H9 (cell line): ENCODE data around the gene DPH1. TPM values are rescaled to one million over a fixed set of nuclear protein-coding genes. Genes with fewer than 3 reads are reported as not detected.

ENCODE experiments used
- DNase-seq: peaks from one replicate; pipeline ENCODE4 v3.0.0-alpha.2; 2017
- H2AFZ ChIP-seq: one replicate; pipeline ENCODE4 v1.6.1; 2013; ENCODE audit warnings: mild to moderate bottlenecking, low read length, control low read depth, moderate library complexity
- H2AK5ac ChIP-seq: 2 replicates; pipeline ENCODE4 v1.6.1; 2013; ENCODE audit warnings: low read length, control low read depth, mixed read lengths; ENCODE audit not compliant: insufficient read length
- H2BK120ac ChIP-seq: one replicate; pipeline ENCODE4 v1.6.1; 2013; ENCODE audit warnings: low read depth, mild to moderate bottlenecking, low read length, control low read depth, inconsistent platforms; ENCODE audit not compliant: poor library complexity, severe bottlenecking
- H2BK12ac ChIP-seq: 2 replicates; pipeline ENCODE4 v1.6.1; 2013; ENCODE audit warnings: low read length, control low read depth, mixed read lengths, low read depth; ENCODE audit not compliant: insufficient read length
- H2BK15ac ChIP-seq: 2 replicates; pipeline ENCODE4 v1.6.1; 2013; ENCODE audit warnings: low read depth, low read length, control low read depth
- H2BK20ac ChIP-seq: one replicate; pipeline ENCODE4 v1.6.1; 2013; ENCODE audit warnings: low read depth, mild to moderate bottlenecking, low read length, control low read depth, inconsistent platforms; ENCODE audit not compliant: poor library complexity, severe bottlenecking
- H2BK5ac ChIP-seq: 2 replicates; pipeline ENCODE4 v1.6.1; 2013; ENCODE audit warnings: low read length, control low read depth, mixed read lengths; ENCODE audit not compliant: insufficient read length
- H3K14ac ChIP-seq: 2 replicates; pipeline ENCODE4 v1.6.1; 2013; ENCODE audit warnings: low read length, control low read depth; ENCODE audit not compliant: insufficient read depth
- H3K18ac ChIP-seq: 2 replicates; pipeline ENCODE4 v1.6.1; 2013; ENCODE audit warnings: low read depth, mild to moderate bottlenecking, mixed read lengths, low read length, control low read depth; ENCODE audit not compliant: insufficient read length
- H3K23ac ChIP-seq: 2 replicates; pipeline ENCODE4 v1.6.1; 2013; ENCODE audit warnings: low read length, control low read depth, mixed read lengths, low read depth; ENCODE audit not compliant: insufficient read length
- H3K23me2 ChIP-seq: 2 replicates; pipeline ENCODE4 v1.6.1; 2013; ENCODE audit warnings: low read depth, mild to moderate bottlenecking, mixed read lengths, low read length, control low read depth; ENCODE audit not compliant: insufficient read length, poor library complexity, severe bottlenecking
- H3K27ac ChIP-seq: 2 replicates; pipeline ENCODE4 v1.5.1; 2013; ENCODE audit warnings: low read length, control low read depth, mixed read lengths, low read depth; ENCODE audit not compliant: insufficient read length
- H3K27me3 ChIP-seq: 2 replicates; pipeline ENCODE4 v1.6.1; 2013; ENCODE audit warnings: low read length, control low read depth, inconsistent platforms; ENCODE audit not compliant: insufficient read depth
- H3K4ac ChIP-seq: 2 replicates; pipeline ENCODE4 v1.6.1; 2013; ENCODE audit warnings: low read depth, mild to moderate bottlenecking, control low read depth, inconsistent platforms, low read length, moderate library complexity
- H3K4me1 ChIP-seq: 2 replicates; pipeline ENCODE4 v1.6.1; 2013; ENCODE audit warnings: low read length, control low read depth, inconsistent platforms; ENCODE audit not compliant: insufficient read depth
- H3K4me2 ChIP-seq: 2 replicates; pipeline ENCODE4 v1.6.1; 2013; ENCODE audit warnings: low read length, control low read depth, mixed read lengths; ENCODE audit not compliant: insufficient read length, insufficient read depth
- H3K56ac ChIP-seq: 2 replicates; pipeline ENCODE4 v1.6.1; 2013; ENCODE audit warnings: low read depth, mild to moderate bottlenecking, mixed read lengths, low read length, control low read depth; ENCODE audit not compliant: insufficient read length
- H3K79me1 ChIP-seq: 2 replicates; pipeline ENCODE4 v1.6.1; 2013; ENCODE audit warnings: low read depth, mild to moderate bottlenecking, moderate library complexity, low read length, control low read depth, inconsistent platforms; ENCODE audit not compliant: insufficient read depth, poor library complexity, severe bottlenecking
- H3K79me2 ChIP-seq: 2 replicates; pipeline ENCODE4 v1.6.1; 2013; ENCODE audit warnings: low read length, control low read depth, inconsistent platforms; ENCODE audit not compliant: insufficient read depth
- H3K9ac ChIP-seq: 2 replicates; pipeline ENCODE4 v1.6.1; 2013; ENCODE audit warnings: low read length, control low read depth, mixed read lengths; ENCODE audit not compliant: insufficient read length; ENCODE audit errors: extremely low read depth
- H3K9me3 ChIP-seq: one replicate; pipeline ENCODE4 v1.6.1; 2013; ENCODE audit warnings: low read depth, low read length, inconsistent platforms; ENCODE audit not compliant: control insufficient read depth
- H3T11ph ChIP-seq: one replicate; pipeline ENCODE4 v1.6.1; 2013; ENCODE audit warnings: mild to moderate bottlenecking, low read length, control low read depth, inconsistent platforms
- H4K20me1 ChIP-seq: one replicate; pipeline ENCODE4 v1.6.1; 2013; ENCODE audit not compliant: control insufficient read depth, insufficient read length, insufficient read depth
- H4K5ac ChIP-seq: 2 replicates; pipeline ENCODE4 v1.6.1; 2013; ENCODE audit warnings: low read depth, mild to moderate bottlenecking, mixed read lengths, low read length, control low read depth; ENCODE audit not compliant: insufficient read length
- H4K8ac ChIP-seq: replicated peaks from 2 replicates; pipeline ENCODE4 v1.6.1; 2013; ENCODE audit warnings: low read length, control low read depth, mixed read lengths, low read depth; ENCODE audit not compliant: insufficient read length
- H4K91ac ChIP-seq: 2 replicates; pipeline ENCODE4 v1.6.1; 2013; ENCODE audit warnings: low read depth, mild to moderate bottlenecking, moderate library complexity, mixed read lengths, low read length, control low read depth; ENCODE audit not compliant: insufficient read length
- H3K27ac Mint-ChIP-seq, 3 experiments: 2 replicates in 2 of 3; 3 replicates in 1 of 3; pipeline ENCODE4 v1.8.0; 2020 to 2021; ENCODE audit warnings: mixed read lengths in 3 of 3, mild to moderate bottlenecking in 1 of 3, moderate library complexity in 1 of 3
- H3K27me3 Mint-ChIP-seq: 2 replicates; pipeline ENCODE4 v1.8.0; 2021; ENCODE audit warnings: low read depth, mild to moderate bottlenecking, moderate library complexity, mixed read lengths
- H3K36me3 Mint-ChIP-seq, 3 experiments: 2 replicates in 2 of 3; 3 replicates in 1 of 3; pipeline ENCODE4 v1.8.0; 2020 to 2021; ENCODE audit warnings: low read depth in 3 of 3, mixed read lengths in 3 of 3; ENCODE audit not compliant: insufficient read depth in 1 of 3
- H3K4me1 Mint-ChIP-seq, 2 experiments: 2 replicates each; pipeline ENCODE4 v1.8.0; 2020; ENCODE audit warnings: mixed read lengths in 2 of 2
- H3K4me3 Mint-ChIP-seq, 2 experiments: 2 replicates in 1 of 2; 3 replicates in 1 of 2; pipeline ENCODE4 v1.8.0; 2020 to 2021; ENCODE audit warnings: mild to moderate bottlenecking in 2 of 2, mixed read lengths in 2 of 2, moderate library complexity in 1 of 2
- H3K9me3 Mint-ChIP-seq, 2 experiments: 2 replicates in 1 of 2; 3 replicates in 1 of 2; pipeline ENCODE4 v1.8.0; 2020; ENCODE audit warnings: mild to moderate bottlenecking in 2 of 2, mixed read lengths in 2 of 2, moderate library complexity in 1 of 2
- WGBS: extraction: QIAGEN DNeasy Blood & Tissue Kit; methylation state at CpG from one replicate; pipeline ENCODE4 v1.1.7; 2013; ENCODE audit warnings: missing lambda C conversion rate, low lambda C conversion rate, mixed read lengths; ENCODE audit not compliant: insufficient read length; ENCODE audit errors: extremely low coverage; 5-methylcytosine and 5-hydroxymethylcytosine counted together
- total RNA-seq: library from RNA; stranded (reverse); gene quantifications from 2 replicates; pipeline ENCODE4 v1.2.1, GENCODE V29; 2021
- TF ChIP-seq, protein P1 (sequence below): fragments of 200-600 bp; sonication (generic); conservative IDR thresholded peaks from 3 replicates; pipeline ENCODE4 v1.8.0; 2021; ENCODE audit warnings: antibody characterized with exemption, mild to moderate bottlenecking

Gene DPH1
- total RNA-seq, 1 experiment from 2014 or later = 27.5 TPM

DNA sequence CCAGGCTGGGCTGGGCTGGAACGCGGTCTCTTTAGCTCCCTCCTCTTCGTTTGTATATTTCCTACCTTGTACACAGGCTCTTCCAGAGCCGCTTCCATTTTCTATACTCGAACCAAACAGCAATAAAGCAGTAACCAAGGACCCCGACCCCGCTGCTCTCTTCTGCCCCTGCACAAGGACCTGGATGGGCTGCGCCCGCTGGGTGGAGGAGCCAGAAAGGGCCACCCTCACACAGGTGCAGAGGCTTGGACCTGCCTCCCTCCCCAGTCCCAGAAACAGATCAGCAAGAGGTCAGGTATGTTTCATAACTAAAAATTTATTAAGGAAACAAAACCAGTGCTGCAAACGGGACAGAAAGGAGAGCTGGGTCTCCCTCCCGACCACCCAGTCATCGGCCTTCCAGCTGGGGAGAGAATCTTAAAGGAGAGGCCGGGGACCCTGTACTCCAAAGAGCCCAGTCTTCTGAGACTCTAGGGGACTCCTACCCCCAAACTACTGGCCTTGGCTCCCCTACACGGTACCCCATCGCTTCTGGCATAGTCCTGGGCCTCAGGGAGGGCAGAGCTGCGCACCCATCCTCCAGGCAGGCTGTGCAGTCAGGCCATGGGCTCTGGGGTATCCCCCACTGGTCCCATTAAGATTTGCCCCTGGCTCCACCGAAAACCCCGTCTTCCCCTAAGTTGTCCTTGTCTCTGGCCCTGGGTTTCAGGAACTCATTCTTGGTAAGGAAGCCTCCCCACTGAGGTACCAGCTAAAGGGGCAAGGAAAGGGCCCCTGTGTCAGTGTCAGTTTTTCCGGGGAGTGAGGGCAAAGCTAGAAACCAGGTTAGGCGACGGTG is 29.8 kb downstream of the DPH1 start:
- Mint-ChIP-seq H3K9me3 (no peaks in the 10 kb centered on the region), H3K27me3 (peaks cover 47% of the 10 kb centered on the region), H3K27ac (no peak overlapping the region), H3K36me3 (peaks cover 0 to 25% (median 16%) of the 10 kb centered on the region in 3 experiments; a peak in 6 of 7 replicates), H3K4me3 (peak overlapping the region in 1 of 2 experiments; percentile 50; a peak in 3 of 5 replicates), H3K4me1 (peaks cover 25 to 39% of the 10 kb centered on the region in 2 experiments)
- H3K9me3 ChIP-seq = no peaks in the 10 kb centered on the region
- H3K56ac ChIP-seq = no peak overlapping the region
- no peak overlapping the region for H4K91ac ChIP-seq
- no peak overlapping the region for H3T11ph ChIP-seq
- no peak overlapping the region for H3K27ac ChIP-seq
- H3K79me2 ChIP-seq = no peaks in the 10 kb centered on the region
- no peak overlapping the region for H2BK20ac ChIP-seq
- peak overlapping the region; percentile 29 for H3K4me2 ChIP-seq
- H3K27me3 ChIP-seq = peaks cover 28% of the 10 kb centered on the region
- H4K8ac ChIP-seq = no peak overlapping the region
- H2AFZ ChIP-seq = no peak overlapping the region
- WGBS = no CpG with 5 or more reads among the region's 21 CpGs
- DNase-seq = no peak
- H2BK12ac ChIP-seq = no peak overlapping the region
- H3K79me1 ChIP-seq = no peaks in the 10 kb centered on the region
- H3K14ac ChIP-seq = no peak overlapping the region
- no peak overlapping the region for H3K4ac ChIP-seq
- no peak overlapping the region for H2BK15ac ChIP-seq
- TF ChIP-seq, protein P1, sequence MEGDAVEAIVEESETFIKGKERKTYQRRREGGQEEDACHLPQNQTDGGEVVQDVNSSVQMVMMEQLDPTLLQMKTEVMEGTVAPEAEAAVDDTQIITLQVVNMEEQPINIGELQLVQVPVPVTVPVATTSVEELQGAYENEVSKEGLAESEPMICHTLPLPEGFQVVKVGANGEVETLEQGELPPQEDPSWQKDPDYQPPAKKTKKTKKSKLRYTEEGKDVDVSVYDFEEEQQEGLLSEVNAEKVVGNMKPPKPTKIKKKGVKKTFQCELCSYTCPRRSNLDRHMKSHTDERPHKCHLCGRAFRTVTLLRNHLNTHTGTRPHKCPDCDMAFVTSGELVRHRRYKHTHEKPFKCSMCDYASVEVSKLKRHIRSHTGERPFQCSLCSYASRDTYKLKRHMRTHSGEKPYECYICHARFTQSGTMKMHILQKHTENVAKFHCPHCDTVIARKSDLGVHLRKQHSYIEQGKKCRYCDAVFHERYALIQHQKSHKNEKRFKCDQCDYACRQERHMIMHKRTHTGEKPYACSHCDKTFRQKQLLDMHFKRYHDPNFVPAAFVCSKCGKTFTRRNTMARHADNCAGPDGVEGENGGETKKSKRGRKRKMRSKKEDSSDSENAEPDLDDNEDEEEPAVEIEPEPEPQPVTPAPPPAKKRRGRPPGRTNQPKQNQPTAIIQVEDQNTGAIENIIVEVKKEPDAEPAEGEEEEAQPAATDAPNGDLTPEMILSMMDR = no peak
- no peak overlapping the region for H3K23ac ChIP-seq
- no peak overlapping the region for H2BK120ac ChIP-seq
- H4K20me1 ChIP-seq = peaks cover under 1% of the 10 kb centered on the region
- no peak overlapping the region for H2AK5ac ChIP-seq
- H4K5ac ChIP-seq = no peak overlapping the region
- no peak overlapping the region for H3K18ac ChIP-seq
- H2BK5ac ChIP-seq = no peak overlapping the region
- H3K4me1 ChIP-seq = peaks cover 5% of the 10 kb centered on the region; the same call in 1 of the 2 replicates
- peaks cover 3% of the 10 kb centered on the region for H3K23me2 ChIP-seq
- no peak overlapping the region for H3K9ac ChIP-seq
